HepG2 (cell line): ENCODE measurements around the gene PLPP3.

Experiments
- CEBPG ChIP-seq: IDR thresholded peaks from 2 replicates; pipeline ENCODE4 v1.6.1; 2016
- FOSL2 ChIP-seq: sonication (generic); formaldehyde crosslinking; IDR thresholded peaks from 2 replicates; pipeline ENCODE4 v1.4.0; 2020; ENCODE audit warnings: missing genetic modification reagents
- NFE2L1 ChIP-seq: sonication (generic); formaldehyde crosslinking; IDR thresholded peaks from 2 replicates; pipeline ENCODE4 v1.4.0; 2020; ENCODE audit warnings: missing genetic modification reagents, mild to moderate bottlenecking, borderline replicate concordance
- SMAD1 ChIP-seq: sonication (generic); formaldehyde crosslinking; IDR thresholded peaks from 2 replicates; pipeline ENCODE4 v1.4.0; 2020; ENCODE audit warnings: missing genetic modification reagents, low read depth, mild to moderate bottlenecking, borderline replicate concordance
- SMARCE1 ChIP-seq: fragments of 450-650 bp; IDR thresholded peaks from 2 replicates; pipeline ENCODE4 v1.6.1; 2017; ENCODE audit warnings: borderline replicate concordance
- SP2 ChIP-seq: sonication (generic); formaldehyde crosslinking; IDR thresholded peaks from 2 replicates; pipeline ENCODE4 v1.5.1; 2020; ENCODE audit warnings: mild to moderate bottlenecking, missing genetic modification reagents
- TAF15 ChIP-seq: fragments of 200-400 bp; formaldehyde crosslinking; IDR thresholded peaks from one replicate; pipeline ENCODE4 v1.6.1; 2018; ENCODE audit warnings: mild to moderate bottlenecking, low read depth, low read length; ENCODE audit not compliant: poor library complexity, severe bottlenecking
- ZBTB34 ChIP-seq: sonication (generic); formaldehyde crosslinking; IDR thresholded peaks from 2 replicates; pipeline ENCODE4 v1.8.0; 2022; ENCODE audit warnings: mild to moderate bottlenecking, missing genetic modification reagents
- ZNF552 ChIP-seq: sonication (generic); formaldehyde crosslinking; IDR thresholded peaks from 2 replicates; pipeline ENCODE4 v1.9.0; 2022; ENCODE audit warnings: missing genetic modification reagents, mild to moderate bottlenecking, borderline replicate concordance
- ZNF776 ChIP-seq: sonication (generic); formaldehyde crosslinking; IDR thresholded peaks from 2 replicates; pipeline ENCODE4 v1.4.0; 2020; ENCODE audit warnings: mild to moderate bottlenecking, missing genetic modification reagents

GRCh38 chr1:56472860-56473259 lies 106.5 kb downstream of the PLPP3 start:
- no peak for TF ChIP-seq SMARCE1
- TF ChIP-seq TAF15, result no peak
- TF ChIP-seq CEBPG (CRISPR knock-in tag), result no peak
- TF ChIP-seq ZBTB34 (CRISPR knock-in tag), result no peak
- no peak for TF ChIP-seq NFE2L1 (CRISPR knock-in tag)
- TF ChIP-seq ZNF776 (CRISPR knock-in tag), result no peak
- no peak for TF ChIP-seq FOSL2 (CRISPR knock-in tag)
- no peak for TF ChIP-seq ZNF552 (CRISPR knock-in tag)
- no peak for TF ChIP-seq SMAD1
- no peak for TF ChIP-seq SP2
